Hepatocyte (in vitro differentiated cells): Measurements from ENCODE around the gene KRTAP5-5. TPM values are rescaled to one million over a fixed set of nuclear protein-coding genes. Genes with fewer than 3 reads are reported as not detected.

Experiments
- DNase-seq: peaks from one replicate; pipeline ENCODE4 v3.0.0-alpha.2; 2016; ENCODE audit warnings: low spot score
- H2AFZ ChIP-seq: fragments of 200-600 bp; sonication (generic); 2 replicates; pipeline ENCODE4 v1.6.0; 2016; ENCODE audit warnings: antibody characterized with exemption, mild to moderate bottlenecking
- H3K27ac ChIP-seq: fragments of 200-600 bp; sonication (generic); 2 replicates; pipeline ENCODE4 v1.5.1; 2016; ENCODE audit warnings: mild to moderate bottlenecking
- H3K27me3 ChIP-seq: fragments of 200-600 bp; sonication (generic); 2 replicates; pipeline ENCODE4 v1.6.1; 2016
- H3K36me3 ChIP-seq: fragments of 200-600 bp; sonication (generic); replicated peaks from 2 replicates; pipeline ENCODE4 v1.5.1; 2016; ENCODE audit warnings: low read depth; ENCODE audit not compliant: insufficient read depth
- H3K4me1 ChIP-seq: fragments of 200-600 bp; sonication (generic); 2 replicates; pipeline ENCODE4 v1.5.1; 2016; ENCODE audit warnings: mild to moderate bottlenecking, moderate library complexity; ENCODE audit not compliant: insufficient read depth
- H3K4me2 ChIP-seq: fragments of 200-600 bp; sonication (generic); 2 replicates; pipeline ENCODE4 v1.6.0; 2016
- H3K4me3 ChIP-seq: fragments of 200-600 bp; sonication (generic); 2 replicates; pipeline ENCODE4 v1.5.1; 2016; ENCODE audit warnings: mild to moderate bottlenecking
- H3K79me2 ChIP-seq: fragments of 200-600 bp; sonication (generic); 2 replicates; pipeline ENCODE4 v1.6.0; 2017; ENCODE audit warnings: mild to moderate bottlenecking
- H3K9me2 ChIP-seq: fragments of 200-600 bp; sonication (generic); replicated peaks from 2 replicates; pipeline ENCODE4 v1.6.0; 2017; ENCODE audit warnings: mild to moderate bottlenecking; ENCODE audit not compliant: insufficient read depth
- H3K9me3 ChIP-seq: fragments of 200-600 bp; sonication (generic); 2 replicates; pipeline ENCODE4 v1.5.1; 2016; ENCODE audit warnings: low read depth, mild to moderate bottlenecking
- H4K20me1 ChIP-seq: fragments of 200-600 bp; sonication (generic); 2 replicates; pipeline ENCODE4 v1.6.0; 2016; ENCODE audit warnings: mild to moderate bottlenecking; ENCODE audit not compliant: insufficient read depth, poor library complexity, severe bottlenecking
- CTCF ChIP-seq: fragments of 200-600 bp; sonication (generic); IDR thresholded peaks from 2 replicates; pipeline ENCODE4 v1.5.1; 2016; ENCODE audit warnings: antibody characterized with exemption, mild to moderate bottlenecking; ENCODE audit not compliant: poor library complexity
- EZH2 ChIP-seq: fragments of 200-600 bp; sonication (generic); IDR thresholded peaks from 2 replicates; pipeline ENCODE4 v1.6.1; 2016; ENCODE audit warnings: antibody characterized with exemption, mild to moderate bottlenecking, borderline replicate concordance
- EZH2phosphoT487 ChIP-seq: fragments of 200-600 bp; sonication (generic); IDR thresholded peaks from one replicate; pipeline ENCODE4 v1.6.1; 2018; ENCODE audit warnings: antibody characterized with exemption, mild to moderate bottlenecking, low read depth, moderate library complexity; ENCODE audit not compliant: unreplicated experiment, severe bottlenecking
- WGBS: methylation state at CpG from one replicate; pipeline ENCODE4 v1.1.6; 2016; ENCODE audit warnings: low lambda C conversion rate; ENCODE audit errors: missing lambda C conversion rate; 5-methylcytosine and 5-hydroxymethylcytosine counted together
- polyA plus RNA-seq: library from polyadenylated mRNA; unstranded; fragments of >200 nt; fragmentation: Nextera tagmentation; extraction: Ambion mirVana; gene quantifications from 2 replicates; pipeline ENCODE4 v1.2.1, GENCODE V29; 2016
- total RNA-seq: library from RNA; depleted of rRNA; stranded (reverse); fragments of >200 nt; gene quantifications from 2 replicates; pipeline ENCODE4 v1.2.3, GENCODE V29; 2014

Gene KRTAP5-5
- total and polyA plus RNA-seq, 2 experiments from 2014 or later = 0.54 TPM; not detected in 1

GRCh38 chr11:1647901-1648652 lies 18.5 kb downstream of the KRTAP5-5 start:
- no peaks in the 10 kb centered on the region for H3K9me3 ChIP-seq

GRCh38 chr11:1648653-1649420 lies 19.3 kb downstream of the KRTAP5-5 start:
- Histone ChIP-seq H3K4me2 (no peak overlapping the region), H3K27me3 (no peaks in the 10 kb centered on the region), H2AFZ (no peak overlapping the region), H3K4me3 (no peak overlapping the region), H4K20me1 (no peaks in the 10 kb centered on the region), H3K79me2 (no peaks in the 10 kb centered on the region), H3K27ac (no peak overlapping the region), H3K9me2 (no peaks in the 10 kb centered on the region), H3K36me3 (no peaks in the 10 kb centered on the region), H3K4me1 (peaks cover 19% of the 10 kb centered on the region), H3K9me3 (no peaks in the 10 kb centered on the region)
- DNase-seq = no peak
- TF ChIP-seq EZH2phosphoT487 (no peak), EZH2 (no peak), CTCF (no peak)
- WGBS = 92% methylated on average over 28 of the region's 28 CpGs

More at GRCh38 chr11:1647901-1648652, 18.5 kb downstream of the KRTAP5-5 start:
- H4K20me1 ChIP-seq = no peaks in the 10 kb centered on the region
- H2AFZ ChIP-seq = no peak overlapping the region
- H3K9me2 ChIP-seq = no peaks in the 10 kb centered on the region
- no peaks in the 10 kb centered on the region for H3K36me3 ChIP-seq
- no peak overlapping the region for H3K4me2 ChIP-seq
- WGBS = 91% methylated on average over 32 of the region's 35 CpGs
- no peak for DNase-seq
- no peaks in the 10 kb centered on the region for H3K79me2 ChIP-seq
- H3K4me1 ChIP-seq = peaks cover 11% of the 10 kb centered on the region
- no peak overlapping the region for H3K27ac ChIP-seq
- H3K27me3 ChIP-seq = no peaks in the 10 kb centered on the region
- no peak overlapping the region for H3K4me3 ChIP-seq
- TF ChIP-seq CTCF (no peak), EZH2phosphoT487 (no peak), EZH2 (no peak)

- TF ChIP-seq CTCF (no peak), EZH2phosphoT487 (no peak), EZH2 (no peak)
- WGBS = 88% methylated on average over 15 of the region's 15 CpGs
- Histone ChIP-seq H3K36me3 (no peaks in the 10 kb centered on the region), H3K27me3 (no peaks in the 10 kb centered on the region), H4K20me1 (no peaks in the 10 kb centered on the region), H3K4me2 (no peak overlapping the region), H3K9me3 (no peaks in the 10 kb centered on the region), H3K4me3 (no peak overlapping the region), H3K4me1 (peaks cover 33% of the 10 kb centered on the region), H3K79me2 (no peaks in the 10 kb centered on the region), H3K9me2 (no peaks in the 10 kb centered on the region), H2AFZ (no peak overlapping the region), H3K27ac (no peak overlapping the region)
- DNase-seq = no peak
Measured at GRCh38 chr11:1650034-1650917, 20.7 kb downstream of the KRTAP5-5 start.
